HEK293 (cell line): ENCODE measurements around the gene FTL.

ENCODE experiments used
- GLIS1 ChIP-seq: fragments of 450-650 bp; formaldehyde crosslinking; IDR thresholded peaks from 2 replicates; pipeline ENCODE4 v1.5.1; 2016; ENCODE audit warnings: missing biosample characterization, missing genetic modification characterization
- GLIS2 ChIP-seq: fragments of 450-650 bp; formaldehyde crosslinking; IDR thresholded peaks from 2 replicates; pipeline ENCODE4 v1.5.1; 2016; ENCODE audit warnings: missing biosample characterization, missing genetic modification characterization
- IKZF3 ChIP-seq: fragments of 450-650 bp; IDR thresholded peaks from 2 replicates; pipeline ENCODE4 v1.5.0; 2018; ENCODE audit warnings: missing biosample characterization, mild to moderate bottlenecking, missing genetic modification characterization, moderate library complexity
- KLF10 ChIP-seq: fragments of 450-650 bp; IDR thresholded peaks from 2 replicates; pipeline ENCODE4 v1.5.1; 2018; ENCODE audit warnings: missing biosample characterization, mild to moderate bottlenecking, missing genetic modification characterization
- KLF7 ChIP-seq: fragments of 450-650 bp; formaldehyde crosslinking; IDR thresholded peaks from 2 replicates; pipeline ENCODE4 v1.5.1; 2016; ENCODE audit warnings: missing biosample characterization, missing genetic modification characterization, borderline replicate concordance
- YY2 ChIP-seq: fragments of 450-650 bp; formaldehyde crosslinking; IDR thresholded peaks from 2 replicates; pipeline ENCODE4 v1.5.1; 2016; ENCODE audit warnings: missing biosample characterization, missing genetic modification characterization
- ZBTB10 ChIP-seq: fragments of 450-650 bp; formaldehyde crosslinking; IDR thresholded peaks from 2 replicates; pipeline ENCODE4 v1.5.1; 2016; ENCODE audit warnings: missing biosample characterization, missing genetic modification characterization
- ZBTB44 ChIP-seq: fragments of 450-650 bp; IDR thresholded peaks from 2 replicates; pipeline ENCODE4 v1.5.1; 2018; ENCODE audit warnings: missing biosample characterization, mild to moderate bottlenecking, missing genetic modification characterization
- ZFHX2 ChIP-seq: fragments of 450-650 bp; formaldehyde crosslinking; conservative IDR thresholded peaks from 2 replicates; pipeline ENCODE4 v1.5.1; 2016; ENCODE audit warnings: missing biosample characterization, missing genetic modification characterization
- ZNF121 ChIP-seq: fragments of 450-650 bp; formaldehyde crosslinking; IDR thresholded peaks from 2 replicates; pipeline ENCODE4 v1.5.1; 2016; ENCODE audit warnings: missing biosample characterization, missing genetic modification characterization
- ZNF280C ChIP-seq: fragments of 450-650 bp; formaldehyde crosslinking; IDR thresholded peaks from 2 replicates; pipeline ENCODE4 v1.5.1; 2016; ENCODE audit warnings: missing biosample characterization, missing genetic modification characterization
- ZNF302 ChIP-seq: fragments of 450-650 bp; formaldehyde crosslinking; IDR thresholded peaks from 2 replicates; pipeline ENCODE4 v1.5.1; 2016; ENCODE audit warnings: missing biosample characterization, missing genetic modification characterization, low read depth
- ZNF335 ChIP-seq: fragments of 450-650 bp; formaldehyde crosslinking; conservative IDR thresholded peaks from 2 replicates; pipeline ENCODE4 v1.5.1; 2016; ENCODE audit warnings: missing biosample characterization, missing genetic modification characterization
- ZNF341 ChIP-seq: fragments of 450-650 bp; formaldehyde crosslinking; IDR thresholded peaks from 2 replicates; pipeline ENCODE4; 2016; ENCODE audit warnings: low read depth, missing biosample characterization, missing genetic modification characterization
- ZNF391 ChIP-seq: fragments of 450-650 bp; formaldehyde crosslinking; IDR thresholded peaks from 2 replicates; pipeline ENCODE4 v1.5.1; 2016; ENCODE audit warnings: low read depth, missing biosample characterization, missing genetic modification characterization, borderline replicate concordance
- ZNF394 ChIP-seq: fragments of 450-650 bp; formaldehyde crosslinking; IDR thresholded peaks from 2 replicates; pipeline ENCODE4 v1.5.1; 2016; ENCODE audit warnings: missing biosample characterization, missing genetic modification characterization, mild to moderate bottlenecking, moderate library complexity, borderline replicate concordance
- ZNF449 ChIP-seq: fragments of 450-650 bp; formaldehyde crosslinking; IDR thresholded peaks from 2 replicates; pipeline ENCODE4 v1.5.1; 2017; ENCODE audit warnings: missing biosample characterization, mild to moderate bottlenecking, missing genetic modification characterization, moderate library complexity
- ZNF518A ChIP-seq: fragments of 450-650 bp; formaldehyde crosslinking; conservative IDR thresholded peaks from 2 replicates; pipeline ENCODE4 v1.5.1; 2016; ENCODE audit warnings: low read depth, missing biosample characterization, missing genetic modification characterization
- ZNF530 ChIP-seq: fragments of 450-650 bp; formaldehyde crosslinking; IDR thresholded peaks from 2 replicates; pipeline ENCODE4 v1.5.1; 2016; ENCODE audit warnings: low read depth, missing biosample characterization, missing genetic modification characterization
- ZNF561 ChIP-seq: fragments of 450-650 bp; IDR thresholded peaks from 2 replicates; pipeline ENCODE4 v1.5.1; 2018; ENCODE audit warnings: missing biosample characterization, missing genetic modification characterization, borderline replicate concordance
- ZNF670 ChIP-seq: fragments of 450-650 bp; formaldehyde crosslinking; IDR thresholded peaks from 2 replicates; pipeline ENCODE4 v1.5.1; 2016; ENCODE audit warnings: missing biosample characterization, missing genetic modification characterization, low read depth
- ZNF76 ChIP-seq: fragments of 450-650 bp; formaldehyde crosslinking; IDR thresholded peaks from 2 replicates; pipeline ENCODE4; 2016; ENCODE audit warnings: low read depth, missing biosample characterization, missing genetic modification characterization, borderline replicate concordance
- ZNF843 ChIP-seq: fragments of 450-650 bp; formaldehyde crosslinking; IDR thresholded peaks from 2 replicates; pipeline ENCODE4 v1.5.1; 2016; ENCODE audit warnings: missing biosample characterization, missing genetic modification characterization

Gene FTL

GRCh38 chr19:48993175-48994034 lies 28.3 kb downstream of the FTL start, which contains the start of the genes GYS1 and RUVBL2 (continued):
- peak; percentile 83 for TF ChIP-seq YY2 (tag by site-specific recombination)
- TF ChIP-seq ZNF302: no peak
- peak; percentile 84 for TF ChIP-seq ZFHX2
- peak; percentile 50; the same call in 1 of the 2 replicates for TF ChIP-seq ZNF449 (tag by site-specific recombination)
- peak; percentile 64 for TF ChIP-seq ZNF341 (tag by site-specific recombination)
- TF ChIP-seq ZNF335 (tag by site-specific recombination): peak; percentile 49; the same call in 1 of the 2 replicates
- TF ChIP-seq ZNF530 (tag by site-specific recombination): no peak
- 0 out of 2 replicates have a peak, but pooled peaks have one; percentile 27 for TF ChIP-seq ZNF394 (tag by site-specific recombination)
- TF ChIP-seq ZBTB44: 0 out of 2 replicates have a peak, but pooled peaks have one; percentile 43
- peak; percentile 69 for TF ChIP-seq ZBTB10 (tag by site-specific recombination)
- peak; percentile 94 for TF ChIP-seq IKZF3
- peak; percentile 58 for TF ChIP-seq GLIS1 (tag by site-specific recombination)
- 0 out of 2 replicates have a peak, but pooled peaks have one; percentile 9 for TF ChIP-seq ZNF391 (tag by site-specific recombination)
- TF ChIP-seq ZNF76: 0 out of 2 replicates have a peak, but pooled peaks have one; percentile 60
- peak; percentile 77 for TF ChIP-seq ZNF518A (tag by site-specific recombination)
- no peak for TF ChIP-seq ZNF280C (tag by site-specific recombination)
- peak; percentile 68; the same call in 1 of the 2 replicates for TF ChIP-seq GLIS2 (tag by site-specific recombination)
- no peak for TF ChIP-seq KLF7 (tag by site-specific recombination)
- 0 out of 2 replicates have a peak, but pooled peaks have one; percentile 51 for TF ChIP-seq ZNF561
- no peak for TF ChIP-seq ZNF121 (tag by site-specific recombination)
- TF ChIP-seq ZNF670 (tag by site-specific recombination): no peak
- TF ChIP-seq KLF10 (tag by site-specific recombination): peak; percentile 100
- no peak; the same call in 1 of the 2 replicates for TF ChIP-seq ZNF843
